Measurements from ENCODE around the gene DUS4L. TPM values are rescaled to one million over a fixed set of nuclear protein-coding genes. Genes with fewer than 3 reads are reported as not detected.

The DUS4L gene
- total RNA-seq, 1 donor = 5.4 TPM

GRCh38 chr7:107588529-107589130 lies 24.9 kb downstream of the DUS4L start:
- no peak overlapping the region for H3K4me3 ChIP-seq (ENCODE audit: insufficient read depth, low read length)
- no peak for DNase-seq (ENCODE audit: insufficient read length, low spot score, missing footprints)
- TF ChIP-seq CTCF (IDR thresholded peaks at IDR 0.05; ENCODE audit: extremely low read depth, low read depth, low read length) = no peak
- H4K20me1 ChIP-seq (ENCODE audit: insufficient read depth, low read length) = no peaks in the 10 kb centered on the region
- H3K79me2 ChIP-seq (ENCODE audit: insufficient read depth, low read length) = peaks cover 32% of the 10 kb centered on the region
- H3K27ac ChIP-seq (ENCODE audit: low read depth, low read length) = no peak overlapping the region
- no peak overlapping the region for H3K4me2 ChIP-seq (ENCODE audit: insufficient read depth, low read length)
- H2AFZ ChIP-seq (ENCODE audit: low read length) = no peak overlapping the region
- peaks cover 12% of the 10 kb centered on the region for H3K36me3 ChIP-seq (ENCODE audit: insufficient read depth, low read length)
- H3K9me3 ChIP-seq (ENCODE audit: low read depth, low read length) = no peaks in the 10 kb centered on the region
- no peaks in the 10 kb centered on the region for H3K27me3 ChIP-seq (ENCODE audit: insufficient read depth, low read length)
- H3K4me1 ChIP-seq (ENCODE audit: insufficient read depth, low read length) = peaks cover 9% of the 10 kb centered on the region

DNA sequence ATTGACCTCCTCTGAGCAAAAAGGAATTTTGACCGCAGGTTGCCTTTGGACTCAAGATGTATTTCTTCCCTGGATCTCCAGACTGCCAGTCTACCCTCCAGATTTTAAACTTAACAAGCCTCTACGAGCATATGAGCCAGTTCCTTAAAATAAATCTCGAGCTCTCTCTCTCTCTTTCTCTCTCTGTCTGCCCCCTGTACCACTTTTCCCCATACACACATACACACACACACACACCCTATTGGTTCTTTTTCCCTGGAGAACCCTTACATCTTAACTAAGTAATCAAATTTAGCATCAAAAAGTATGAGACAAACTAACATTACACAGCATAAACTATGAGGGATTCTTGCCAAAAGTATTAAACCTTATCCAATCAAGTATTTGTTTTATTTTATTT lies 27.6 kb downstream of the DUS4L start:
- Histone ChIP-seq H3K27ac (ENCODE audit: low read depth, low read length) (no peak overlapping the region), H3K27me3 (ENCODE audit: insufficient read depth, low read length) (no peaks in the 10 kb centered on the region), H2AFZ (ENCODE audit: low read length) (no peak overlapping the region), H4K20me1 (ENCODE audit: insufficient read depth, low read length) (no peaks in the 10 kb centered on the region), H3K9me3 (ENCODE audit: low read depth, low read length) (no peaks in the 10 kb centered on the region), H3K36me3 (ENCODE audit: insufficient read depth, low read length) (peaks cover 8% of the 10 kb centered on the region), H3K4me1 (ENCODE audit: insufficient read depth, low read length) (peaks cover 24% of the 10 kb centered on the region), H3K79me2 (ENCODE audit: insufficient read depth, low read length) (peaks cover 15% of the 10 kb centered on the region), H3K4me2 (ENCODE audit: insufficient read depth, low read length) (no peak overlapping the region), H3K4me3 (ENCODE audit: insufficient read depth, low read length) (no peak overlapping the region)
- TF ChIP-seq CTCF (IDR thresholded peaks at IDR 0.05; ENCODE audit: extremely low read depth, low read depth, low read length) = no peak
- no peak for DNase-seq (ENCODE audit: insufficient read length, low spot score, missing footprints)

- no peak overlapping the region for H2AFZ ChIP-seq (ENCODE audit: low read length)
- peak overlapping the region; percentile 58 for H3K27ac ChIP-seq (ENCODE audit: low read depth, low read length)
- DNase-seq (ENCODE audit: insufficient read length, low spot score, missing footprints) = no peak
- peaks cover 10% of the 10 kb centered on the region for H3K36me3 ChIP-seq (ENCODE audit: insufficient read depth, low read length)
- H3K79me2 ChIP-seq (ENCODE audit: insufficient read depth, low read length) = peaks cover 11% of the 10 kb centered on the region
- H3K27me3 ChIP-seq (ENCODE audit: insufficient read depth, low read length) = no peaks in the 10 kb centered on the region
- peaks cover 24% of the 10 kb centered on the region for H3K4me1 ChIP-seq (ENCODE audit: insufficient read depth, low read length)
- TF ChIP-seq CTCF (IDR thresholded peaks at IDR 0.05; ENCODE audit: extremely low read depth, low read depth, low read length) = no peak
- no peaks in the 10 kb centered on the region for H4K20me1 ChIP-seq (ENCODE audit: insufficient read depth, low read length)
- H3K9me3 ChIP-seq (ENCODE audit: low read depth, low read length) = no peaks in the 10 kb centered on the region
- no peak overlapping the region for H3K4me3 ChIP-seq (ENCODE audit: insufficient read depth, low read length)
- H3K4me2 ChIP-seq (ENCODE audit: insufficient read depth, low read length) = peak overlapping the region; percentile 21
These were observed 28.7 kb downstream of the DUS4L start for GRCh38 chr7:107592361-107593024.

DNA sequence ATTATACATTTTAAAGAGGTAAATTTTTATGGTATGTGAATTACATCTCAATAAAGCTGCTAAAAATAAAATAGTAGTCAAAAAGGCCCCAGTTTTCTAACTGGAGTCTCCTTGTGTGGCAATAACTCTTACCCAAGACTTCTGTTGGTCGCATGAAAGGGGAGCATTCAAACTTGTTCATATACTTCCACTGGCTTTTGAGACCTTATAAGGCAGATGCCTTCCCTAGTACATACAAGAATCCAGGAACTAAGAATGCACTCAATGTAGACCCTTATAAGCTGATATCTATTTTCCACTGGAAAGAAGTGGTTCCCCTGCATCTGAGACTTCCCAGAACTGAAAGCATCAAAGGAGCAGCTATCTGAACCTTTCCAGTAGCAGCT lies 29.2 kb downstream of the DUS4L start:
- H3K9me3 ChIP-seq (ENCODE audit: low read depth, low read length) = no peaks in the 10 kb centered on the region
- H3K27me3 ChIP-seq (ENCODE audit: insufficient read depth, low read length) = no peaks in the 10 kb centered on the region
- H3K4me2 ChIP-seq (ENCODE audit: insufficient read depth, low read length) = no peak overlapping the region
- no peak overlapping the region for H2AFZ ChIP-seq (ENCODE audit: low read length)
- DNase-seq (ENCODE audit: insufficient read length, low spot score, missing footprints) = no peak
- H4K20me1 ChIP-seq (ENCODE audit: insufficient read depth, low read length) = no peaks in the 10 kb centered on the region
- H3K79me2 ChIP-seq (ENCODE audit: insufficient read depth, low read length) = peaks cover 11% of the 10 kb centered on the region
- peaks cover 24% of the 10 kb centered on the region for H3K4me1 ChIP-seq (ENCODE audit: insufficient read depth, low read length)
- no peak overlapping the region for H3K27ac ChIP-seq (ENCODE audit: low read depth, low read length)
- no peak for TF ChIP-seq CTCF (IDR thresholded peaks at IDR 0.05; ENCODE audit: extremely low read depth, low read depth, low read length)
- no peak overlapping the region for H3K4me3 ChIP-seq (ENCODE audit: insufficient read depth, low read length)
- peaks cover 14% of the 10 kb centered on the region for H3K36me3 ChIP-seq (ENCODE audit: insufficient read depth, low read length)
